Amniotic epithelial cell (primary cell): Measurements from ENCODE around the gene KMT2C.
"Not testable (repeated sequence)": the region's sequence is repeated elsewhere in the genome, so short reads cannot be mapped to it uniquely, and the experiment has no call there.

Source experiments
- DNase-seq: peaks from one replicate; pipeline ENCODE4 v3.0.0-alpha.2; 2010; ENCODE audit warnings: low read depth

Gene KMT2C

DNA sequence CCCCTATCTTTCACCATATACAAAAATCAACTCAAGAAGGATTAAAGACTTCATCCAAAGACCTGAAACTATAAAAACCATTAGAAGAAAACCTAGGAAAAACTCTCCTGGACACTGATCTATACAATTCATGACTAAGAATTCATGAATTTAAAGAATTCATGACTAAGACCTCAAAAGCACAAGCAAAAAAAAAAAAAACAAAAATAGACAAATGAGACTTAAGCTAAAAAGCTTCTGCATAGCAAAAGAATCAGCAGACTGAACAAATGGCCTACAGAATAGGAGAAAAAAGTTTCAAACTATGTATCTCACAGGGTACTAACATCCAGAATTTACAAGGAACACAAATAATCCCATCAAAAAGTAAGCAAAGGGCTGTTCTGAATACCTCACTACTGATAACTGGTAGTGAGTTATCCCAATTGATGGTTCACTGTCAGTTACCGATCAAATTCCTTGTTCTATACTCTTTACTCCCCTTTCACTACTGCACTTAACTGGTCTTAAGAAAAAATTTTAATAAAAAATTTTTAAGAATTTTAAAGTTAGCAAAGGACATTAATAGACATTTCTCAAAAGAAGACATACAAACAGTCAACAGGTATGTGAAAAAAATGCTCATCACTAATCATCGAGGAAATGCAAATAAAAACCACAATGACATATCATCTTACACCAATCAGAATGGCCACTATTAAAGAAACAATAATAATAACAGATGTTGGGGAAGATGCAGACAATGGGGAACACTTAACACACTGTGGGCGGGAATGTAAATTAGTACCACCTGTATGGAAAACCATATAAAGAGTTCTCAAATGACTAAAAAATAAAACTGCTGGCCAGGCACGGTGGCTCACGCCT is 33.2 kb downstream of the KMT2C start:
- peak; percentile 33 for DNase-seq

DNA sequence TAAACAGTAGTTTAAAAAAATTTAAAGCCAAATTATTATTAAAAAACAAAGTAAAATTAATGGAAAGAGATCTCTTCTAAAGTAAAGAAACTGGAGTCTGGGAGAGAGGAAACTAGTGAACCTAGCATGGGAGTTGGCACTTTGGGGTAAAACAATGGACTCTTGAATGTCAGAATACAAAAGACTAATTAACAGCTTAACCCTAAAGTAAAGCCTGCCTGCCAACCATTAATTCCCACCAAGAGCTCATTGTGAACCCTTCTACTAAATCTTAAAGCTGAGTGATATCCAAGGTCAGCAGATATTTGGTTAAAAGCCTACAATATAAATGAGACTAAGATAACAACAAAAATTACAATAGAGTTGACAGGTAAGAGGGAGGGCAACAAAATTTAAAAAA is 36.5 kb downstream of the KMT2C start:
- no peak for DNase-seq

DNA sequence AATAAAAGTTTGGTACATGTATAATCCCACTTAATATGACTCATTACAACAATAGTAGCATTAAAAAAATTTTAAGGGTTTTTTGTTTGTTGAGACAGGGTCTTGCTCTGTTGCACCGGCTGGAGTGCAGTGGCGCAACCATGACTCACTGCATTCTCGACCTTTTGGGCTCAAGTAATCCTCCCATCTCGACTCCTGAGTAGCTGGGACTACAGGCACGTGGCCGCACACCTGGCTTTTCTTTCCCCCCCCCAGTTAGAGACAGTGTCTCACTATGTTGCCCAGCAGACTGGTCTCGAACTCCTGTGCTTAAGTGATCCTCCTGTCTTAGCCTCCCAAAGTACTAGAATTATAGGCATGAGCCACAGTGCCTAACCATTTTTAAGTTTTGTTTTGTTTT is 40.7 kb downstream of the KMT2C start:
- DNase-seq = peak; percentile 59

DNA sequence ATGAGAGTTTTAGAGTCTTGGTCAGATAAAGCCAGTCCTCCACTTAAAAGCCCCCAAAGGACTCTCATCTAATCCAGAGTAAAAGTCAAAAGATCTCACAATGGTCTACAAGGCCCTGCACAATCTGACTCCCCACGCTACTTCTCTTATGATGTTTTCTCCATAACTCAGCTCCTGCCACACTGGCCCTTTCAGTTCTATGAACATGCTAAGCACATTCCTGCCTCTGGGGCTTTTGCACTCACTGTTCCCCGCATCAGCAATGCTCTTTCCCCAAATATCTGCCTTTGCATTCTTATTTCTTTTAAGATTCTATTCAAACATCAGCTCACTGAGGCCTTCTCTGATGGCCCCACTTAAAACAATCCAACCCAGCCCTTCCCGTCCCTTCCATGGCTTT is 41.6 kb downstream of the KMT2C start:
- peak; percentile 53 for DNase-seq

DNA sequence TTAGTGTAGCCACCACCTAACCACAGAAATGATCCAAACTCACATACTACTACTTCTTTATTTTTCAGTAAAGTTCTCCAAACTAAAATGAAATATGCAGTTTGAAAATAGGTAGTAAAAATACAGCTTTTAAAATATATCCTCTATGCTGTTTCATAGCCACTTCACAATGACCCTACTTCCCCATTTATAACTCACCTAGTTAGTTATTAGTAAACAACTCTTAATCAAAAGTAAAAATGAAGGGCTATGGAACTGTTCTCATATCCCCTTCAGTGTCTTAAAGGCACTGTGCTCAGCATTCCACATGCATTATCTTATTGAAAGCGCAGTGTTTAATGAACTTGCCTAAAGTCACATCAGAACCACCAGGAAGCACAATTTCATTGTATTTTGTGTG is 43.5 kb downstream of the KMT2C start:
- no peak for DNase-seq

DNA sequence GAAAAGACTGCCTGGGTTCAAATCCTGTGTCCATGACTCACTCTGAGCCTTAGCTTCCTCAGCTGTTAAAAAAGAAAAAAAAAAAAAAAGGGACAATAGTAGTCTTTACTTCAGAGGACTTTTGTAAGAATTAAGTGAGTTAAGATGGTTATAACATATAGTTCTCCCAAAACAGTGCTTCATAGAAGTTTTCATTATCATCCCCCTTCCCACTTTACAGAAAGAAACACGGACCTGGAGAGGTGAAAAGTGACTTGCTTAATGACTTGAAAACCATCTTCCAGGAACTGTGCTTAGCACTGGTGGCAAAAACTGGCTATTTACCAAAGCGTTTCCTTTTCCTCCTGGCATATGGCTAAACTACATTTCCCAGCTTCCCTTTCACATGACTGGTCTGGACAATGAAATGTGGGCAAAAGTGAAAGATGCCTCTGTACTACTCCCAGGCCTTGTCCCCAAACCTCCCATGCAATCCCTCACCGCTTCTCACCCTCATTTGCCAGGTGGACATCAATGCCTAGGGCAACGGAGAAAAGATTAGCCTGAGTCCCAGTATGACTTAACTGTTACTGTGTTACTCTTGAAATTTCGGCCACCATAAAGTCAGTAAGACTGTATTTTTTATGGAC is 49.6 kb downstream of the KMT2C start:
- not testable (repeated sequence) for DNase-seq

DNA sequence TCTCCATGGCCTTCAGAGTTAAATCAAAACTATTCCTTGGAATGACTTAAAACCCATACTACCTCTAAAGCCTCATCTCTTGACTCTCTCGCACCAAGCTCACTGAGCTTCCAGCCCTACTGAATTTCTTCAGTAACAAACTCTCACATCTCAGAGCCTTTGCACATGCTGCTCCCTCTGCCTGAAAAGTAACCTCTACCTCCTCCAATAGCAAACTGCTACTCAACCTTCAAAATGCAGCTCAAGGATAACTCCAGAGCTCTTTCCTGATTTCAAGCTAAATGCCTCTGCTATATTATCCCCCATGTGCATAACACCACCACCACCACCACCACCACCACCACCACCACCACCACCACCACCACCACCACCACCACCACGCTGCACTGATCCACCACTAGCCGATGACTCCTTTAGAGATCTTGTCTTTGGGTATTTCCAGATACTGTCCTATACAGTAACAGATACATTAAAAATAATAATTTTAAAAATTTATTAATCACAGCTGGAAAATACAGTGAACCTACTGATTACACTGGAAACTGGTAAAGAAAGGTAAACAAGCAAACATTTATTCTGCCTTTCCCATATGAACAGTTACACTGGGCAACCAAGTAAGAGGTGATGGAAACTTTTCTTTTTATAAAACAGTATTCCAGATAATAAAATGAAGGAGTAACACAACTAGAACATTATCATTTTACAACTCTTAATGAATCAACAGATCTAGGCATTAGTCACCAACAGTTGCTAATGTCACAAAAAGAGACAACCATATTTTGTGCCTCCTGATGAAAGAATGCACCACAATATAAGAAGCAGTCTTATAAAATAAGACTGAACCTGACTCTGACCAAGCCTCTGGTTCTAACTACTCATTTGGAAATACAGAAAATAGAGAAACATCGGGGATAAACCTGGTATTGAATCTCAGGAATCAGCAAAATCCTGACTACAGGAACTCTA is 51.3 kb downstream of the KMT2C start:
- DNase-seq = not testable (repeated sequence)

DNA sequence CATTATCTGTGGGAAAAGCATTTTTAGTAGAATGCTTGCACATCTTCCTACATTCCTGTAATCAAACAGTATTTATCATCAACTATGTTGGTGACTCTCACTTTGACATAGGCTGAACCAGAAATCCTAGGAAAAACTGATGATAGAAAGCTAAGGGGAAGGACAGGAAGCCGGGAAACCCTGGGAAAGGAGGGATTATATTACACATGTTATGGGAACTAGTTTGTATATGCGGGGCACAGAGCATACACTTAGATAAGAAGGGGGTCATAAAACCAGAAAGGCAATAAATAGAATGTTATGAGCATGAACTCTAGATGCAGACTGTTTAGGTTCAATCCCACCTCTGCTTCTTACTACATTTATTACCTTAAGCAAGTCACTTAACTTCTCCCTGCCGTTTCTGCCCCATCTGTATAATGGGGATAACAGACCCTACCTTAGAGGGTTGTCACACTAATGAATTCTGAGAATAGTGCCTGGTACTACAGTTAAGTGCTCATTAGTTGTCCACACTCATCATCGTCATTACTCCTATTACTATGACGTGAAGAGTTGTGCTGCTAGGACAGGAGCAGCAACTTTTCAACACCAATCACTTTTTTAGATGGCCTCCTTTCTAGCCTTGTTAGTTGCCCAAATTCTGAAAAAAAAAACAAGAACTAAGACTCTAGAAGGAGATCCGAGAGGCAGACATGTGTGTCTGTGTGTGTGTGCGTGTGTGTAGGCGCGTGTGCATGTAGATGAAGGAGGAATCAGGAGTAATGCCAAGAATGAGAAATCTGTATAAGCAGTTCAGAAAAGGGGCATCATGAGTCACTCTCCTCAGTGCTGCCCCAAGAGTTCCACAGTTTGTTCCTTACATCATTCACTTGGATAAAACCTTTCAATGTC is 52.2 kb downstream of the KMT2C start:
- DNase-seq = peak; percentile 89

DNA sequence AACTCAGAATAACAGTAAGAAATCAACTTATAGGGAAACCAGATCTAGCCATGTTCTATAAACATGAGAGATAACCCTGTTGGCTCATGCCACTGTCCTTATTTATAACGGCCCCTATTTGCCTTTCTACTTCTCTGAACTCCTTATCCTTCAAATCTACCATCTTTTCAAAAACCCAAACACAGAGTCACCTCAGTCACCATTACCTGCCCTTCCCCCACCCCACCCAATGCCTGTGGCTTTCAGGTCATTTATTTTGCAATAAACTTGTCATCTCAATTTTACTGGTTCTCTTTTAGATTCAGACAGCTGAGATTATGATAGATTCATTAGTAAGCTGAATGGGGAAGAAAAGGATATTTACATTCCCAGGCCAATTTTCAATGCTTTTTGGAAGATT is 53.6 kb downstream of the KMT2C start:
- no peak for DNase-seq

DNA sequence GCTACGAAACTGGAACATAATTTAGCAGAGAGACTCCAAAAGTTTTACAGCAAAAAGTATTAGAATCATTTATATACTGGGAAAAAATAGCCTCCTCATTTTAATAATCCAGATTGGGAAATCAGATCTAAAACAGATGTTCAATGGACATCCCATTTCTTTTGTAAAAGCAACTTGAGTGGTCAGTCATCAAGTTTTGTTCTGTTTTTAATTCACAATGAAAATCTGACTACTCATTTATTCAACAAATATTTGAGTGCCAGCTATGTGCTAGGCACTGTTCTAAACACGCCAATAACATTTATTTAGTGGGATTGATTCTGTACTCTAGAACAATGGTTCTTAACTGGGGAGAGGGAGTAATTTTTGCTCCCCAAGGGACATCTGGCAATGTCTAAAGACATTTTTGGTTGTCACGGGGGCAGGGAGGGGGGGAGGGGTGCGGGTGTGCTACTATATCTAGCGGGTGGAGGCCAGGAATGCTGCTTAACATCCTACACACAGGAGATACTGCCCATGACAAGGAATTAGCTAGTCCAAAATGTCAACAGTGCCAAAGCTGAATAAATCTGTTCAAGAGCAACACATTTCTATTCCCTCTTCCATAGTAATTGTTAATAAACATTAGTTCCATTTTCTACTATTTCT is 54.7 kb downstream of the KMT2C start:
- DNase-seq = not testable (repeated sequence)

DNA sequence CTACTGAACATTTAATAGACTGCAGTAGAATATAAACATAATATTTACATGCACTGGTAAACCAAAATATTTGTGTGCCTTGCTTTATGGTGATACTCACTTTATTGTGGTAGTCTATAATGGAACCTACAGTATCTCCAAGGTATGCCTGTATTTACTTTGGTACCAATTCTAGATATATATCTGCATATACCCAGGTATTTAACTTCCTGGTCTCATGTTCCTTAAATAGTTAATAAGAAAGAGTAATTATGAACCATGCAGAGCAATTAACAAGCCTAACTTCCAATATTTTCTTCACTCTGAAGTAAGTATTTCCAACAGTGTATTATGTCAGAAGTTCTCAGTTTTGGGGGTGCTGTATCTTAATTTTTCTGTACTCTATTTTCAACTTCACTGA is 57.3 kb downstream of the KMT2C start:
- DNase-seq = not testable (repeated sequence)

DNA sequence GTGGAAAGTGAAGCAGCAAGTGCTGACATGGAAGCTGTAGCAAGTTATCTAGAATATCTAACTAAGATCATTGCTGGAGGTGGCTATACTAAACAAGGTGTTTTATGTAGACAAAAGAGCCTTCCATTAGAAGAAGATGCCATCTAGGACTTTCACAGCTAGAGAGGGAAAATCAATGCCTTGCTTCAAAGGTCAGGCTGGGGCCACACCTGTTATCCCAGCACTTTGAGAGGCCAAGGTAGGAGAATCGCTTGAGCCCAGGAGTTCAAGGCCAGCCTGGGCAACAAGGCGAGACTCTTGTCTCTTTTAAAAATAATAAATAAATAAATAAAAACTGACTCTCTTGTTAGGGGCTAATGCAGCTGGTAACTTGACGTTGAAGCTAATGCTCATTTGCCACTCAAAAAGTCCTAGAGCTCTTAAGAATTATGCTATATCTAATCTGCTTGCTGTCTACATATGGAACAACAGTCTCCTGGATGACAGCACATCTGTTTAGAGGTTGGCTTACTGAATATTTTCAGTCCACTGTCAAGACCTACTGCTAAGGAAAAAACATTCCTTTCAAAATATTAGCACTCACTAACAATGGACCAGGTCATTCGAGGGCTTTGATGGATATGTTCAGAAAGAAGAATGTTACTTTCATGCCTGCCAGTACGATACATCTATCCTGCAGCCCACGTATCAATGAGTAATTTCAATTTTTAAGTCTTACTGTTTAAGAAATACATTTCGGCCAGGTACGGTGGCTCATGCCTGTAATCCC is 58.9 kb downstream of the KMT2C start:
- DNase-seq = not testable (repeated sequence)

DNA sequence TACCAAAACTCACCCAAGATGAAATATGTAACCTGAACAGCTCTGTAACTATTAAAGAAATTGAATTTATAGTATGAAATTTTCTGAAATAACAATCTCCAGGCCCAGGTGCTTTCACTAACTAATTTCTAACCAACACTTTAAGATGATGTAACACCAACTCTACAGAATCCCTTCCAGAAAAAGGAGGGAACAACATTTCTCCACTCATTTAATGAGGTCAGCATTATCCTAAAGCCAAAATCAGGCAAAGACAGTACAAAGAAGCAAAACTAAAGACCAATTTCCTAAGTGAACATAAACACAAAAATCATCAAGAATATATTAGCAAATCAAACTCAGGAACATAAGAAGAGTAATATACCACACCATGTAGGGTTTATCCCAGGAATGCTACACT is 65.5 kb downstream of the KMT2C start:
- DNase-seq = no peak

DNA sequence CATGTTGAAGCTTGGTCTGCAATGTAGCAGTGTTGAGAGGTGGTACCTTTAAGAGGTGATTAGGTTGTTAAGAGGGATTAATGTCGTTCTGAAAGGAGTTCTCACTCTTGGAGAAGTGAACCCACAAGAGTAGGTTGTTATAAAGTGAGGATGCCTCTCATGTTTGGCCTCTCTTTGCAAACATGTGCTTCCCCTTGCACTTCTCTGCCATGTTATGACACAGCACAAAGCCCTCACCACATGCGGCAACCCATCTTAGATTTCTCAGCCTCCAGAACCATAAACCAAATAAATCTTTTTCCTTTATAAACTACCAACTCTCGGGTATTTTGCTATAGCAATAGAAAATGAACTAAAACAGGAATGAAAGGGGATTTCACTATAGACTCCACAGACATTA is 66.3 kb downstream of the KMT2C start:
- no peak for DNase-seq

DNA sequence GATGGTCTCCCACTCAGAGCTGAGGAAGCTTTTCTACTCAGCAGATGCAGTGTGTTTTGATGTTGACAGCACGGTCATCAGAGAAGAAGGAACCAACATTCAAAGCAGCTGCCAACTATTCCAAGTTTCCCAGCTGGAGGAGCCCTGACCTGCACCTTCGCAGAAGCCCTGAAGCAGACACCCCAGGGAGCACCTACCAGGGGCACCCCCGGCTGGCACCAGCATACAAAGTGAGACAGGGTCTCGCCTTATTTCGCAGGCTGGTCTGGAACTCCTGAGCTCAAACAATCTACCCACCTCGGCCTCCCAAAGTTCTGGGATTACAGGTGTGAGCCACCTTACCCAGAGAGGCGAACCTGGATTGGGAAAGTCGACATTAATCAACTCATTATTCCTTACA is 68.6 kb downstream of the KMT2C start:
- DNase-seq = no peak

DNA sequence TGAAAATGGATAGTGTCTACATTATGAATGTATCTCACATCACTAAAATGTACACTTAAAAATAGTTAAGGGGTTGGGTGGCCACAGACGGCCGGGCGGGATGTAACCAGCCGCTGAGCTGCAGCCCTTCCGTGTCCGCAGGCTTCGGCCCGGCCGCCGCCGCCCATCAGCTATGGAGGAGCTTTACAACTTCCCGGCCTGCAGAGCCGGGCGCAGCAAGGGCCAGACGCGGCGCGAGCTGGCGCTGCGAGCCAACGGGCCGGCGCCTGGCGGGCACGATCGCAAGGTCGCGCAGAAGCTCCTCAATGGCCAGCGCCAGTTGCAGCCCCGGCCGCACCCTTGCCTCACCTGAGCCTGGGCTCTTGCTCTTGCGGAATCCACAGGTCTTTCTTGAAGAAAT is 69.1 kb downstream of the KMT2C start:
- peak; percentile 31 for DNase-seq

DNA sequence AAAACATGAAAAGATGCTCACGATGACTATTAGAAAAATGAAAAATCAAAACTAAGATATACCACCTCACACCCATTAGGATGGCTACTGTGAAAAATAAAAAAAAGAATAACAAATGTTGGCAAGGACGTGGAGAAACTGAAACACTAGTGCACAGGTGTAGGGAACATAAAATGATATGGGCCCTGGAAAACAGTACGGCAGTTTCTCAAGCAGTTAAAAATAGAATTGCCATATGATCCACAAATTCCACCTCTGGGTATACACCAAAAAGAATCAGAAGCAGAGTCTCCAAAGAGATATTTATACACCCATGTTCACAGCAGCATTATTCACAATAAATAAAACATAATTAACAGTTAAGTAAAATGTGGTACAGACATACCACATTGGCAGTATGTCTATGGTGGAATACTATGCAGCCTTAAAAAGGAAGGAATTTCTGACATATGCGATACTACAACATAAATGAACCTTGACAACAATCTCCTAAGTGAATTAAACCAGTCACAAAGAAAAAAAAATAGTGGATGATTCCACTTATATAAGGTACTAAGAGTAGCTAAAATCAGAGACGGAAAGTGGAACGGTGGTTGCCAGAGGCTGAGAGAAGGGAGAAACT is 69.7 kb downstream of the KMT2C start:
- no peak for DNase-seq

DNA sequence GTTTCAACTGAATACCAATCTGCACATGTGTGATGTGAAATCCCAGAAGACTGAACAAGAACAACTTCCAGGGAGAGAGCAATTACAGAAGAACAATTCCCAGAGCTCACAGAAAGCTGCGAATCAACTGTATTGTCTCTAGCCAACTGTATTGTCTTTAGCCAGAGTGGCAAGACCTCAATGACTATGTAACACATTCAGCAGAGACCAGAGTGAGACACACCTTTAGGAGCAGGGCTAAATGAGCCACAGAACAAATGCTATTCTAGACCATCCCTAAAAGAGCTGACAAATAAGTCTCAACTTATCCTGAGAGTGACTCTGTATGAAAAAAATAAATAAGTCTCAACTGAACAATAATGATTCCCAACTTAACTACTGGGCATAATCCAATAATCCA is 72.0 kb downstream of the KMT2C start:
- DNase-seq = no peak

DNA sequence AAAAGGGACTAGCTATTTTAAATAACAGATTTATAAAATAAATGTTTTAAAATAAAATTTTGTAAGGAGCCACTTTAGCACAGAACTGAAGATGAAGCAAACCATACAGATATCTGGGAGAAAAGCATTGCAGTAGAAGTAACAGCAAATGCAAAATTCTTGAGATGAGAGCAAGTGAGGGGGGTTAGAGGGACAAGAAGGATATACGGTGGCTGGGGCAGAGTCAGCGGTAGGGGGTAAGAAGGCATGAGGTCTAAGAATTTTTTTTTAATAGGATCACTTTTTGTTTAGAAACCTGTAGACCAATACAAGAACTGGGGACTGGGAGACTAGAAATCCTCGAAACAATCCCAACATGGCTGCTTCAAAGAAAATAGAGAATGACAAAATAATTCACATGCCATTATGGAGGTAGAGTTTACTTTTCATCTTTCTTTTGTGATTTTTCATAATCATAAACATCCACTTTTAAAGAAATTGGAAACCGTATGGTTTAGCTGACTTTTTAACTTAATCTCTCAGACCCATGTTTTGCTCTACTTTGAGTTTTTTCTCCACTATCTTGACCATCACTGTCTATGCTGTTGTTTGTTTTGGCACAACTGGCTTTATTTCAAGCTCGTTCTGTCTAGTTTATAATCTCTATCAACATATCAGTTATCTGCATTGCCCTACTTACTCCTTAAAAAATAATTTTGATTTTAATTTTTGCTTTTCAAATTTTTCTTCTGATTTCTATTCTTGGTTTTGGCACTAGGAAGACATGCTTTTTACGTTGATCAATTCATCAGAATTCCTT is 73.5 kb downstream of the KMT2C start:
- DNase-seq = no peak
